HG03097 (cell line): ENCODE measurements around the gene MBP.
"Not testable (repeated sequence)": the region's sequence is repeated elsewhere in the genome, so short reads cannot be mapped to it uniquely, and the experiment has no call there.

Experiments
- ATAC-seq: cut with Tn5 transposase; IDR thresholded peaks from one replicate; pipeline ENCODE4 v1.9.1; 2021; ENCODE audit not compliant: unreplicated experiment, low FRiP score

MBP gene

DNA sequence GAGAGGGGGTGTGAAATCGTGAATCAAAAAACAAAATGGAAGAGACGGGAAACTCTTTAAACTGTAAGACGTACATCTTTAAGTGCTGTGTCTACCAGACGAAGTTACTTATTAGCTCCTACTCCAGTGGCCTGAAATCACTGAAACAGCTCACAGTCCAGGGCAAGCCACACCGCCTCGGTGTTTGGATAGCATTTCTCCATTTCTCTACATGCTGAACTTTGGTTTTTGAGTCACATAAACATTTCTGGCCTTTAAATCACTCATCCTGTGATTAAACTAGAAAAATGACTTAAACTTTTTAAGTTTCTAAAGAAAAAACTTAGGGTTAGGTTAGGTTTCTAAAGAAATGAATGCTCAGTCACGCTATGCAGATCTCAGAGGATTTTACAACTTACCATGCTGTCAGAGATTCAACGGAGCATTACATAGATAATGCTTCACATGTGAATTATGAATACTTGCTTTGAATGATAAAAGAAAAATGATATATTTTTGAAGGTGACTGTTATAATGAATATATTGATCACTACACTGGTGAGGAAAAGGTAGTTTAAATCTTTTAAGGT lies 138.4 kb downstream of the MBP start:
- ATAC-seq, result no peak

DNA sequence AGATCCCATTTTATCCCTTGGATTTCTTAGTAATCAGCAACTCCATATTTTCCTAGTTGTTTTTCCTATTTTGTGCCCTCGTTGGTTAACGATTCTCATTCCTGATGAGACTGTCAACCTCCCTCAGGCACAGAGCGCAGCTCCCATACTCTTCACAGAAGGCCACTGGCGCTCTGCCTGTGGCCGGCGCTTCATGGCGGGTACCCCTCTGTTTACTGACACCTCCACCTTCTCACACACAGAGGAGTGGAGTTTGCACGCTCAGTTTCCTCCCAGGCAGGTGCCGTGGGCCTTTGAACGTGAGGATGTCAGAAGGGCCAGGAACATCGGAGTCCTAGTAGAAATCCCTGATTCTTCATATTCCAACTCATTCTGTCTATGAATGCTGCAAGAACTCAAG lies 139.0 kb downstream of the MBP start:
- no peak for ATAC-seq

DNA sequence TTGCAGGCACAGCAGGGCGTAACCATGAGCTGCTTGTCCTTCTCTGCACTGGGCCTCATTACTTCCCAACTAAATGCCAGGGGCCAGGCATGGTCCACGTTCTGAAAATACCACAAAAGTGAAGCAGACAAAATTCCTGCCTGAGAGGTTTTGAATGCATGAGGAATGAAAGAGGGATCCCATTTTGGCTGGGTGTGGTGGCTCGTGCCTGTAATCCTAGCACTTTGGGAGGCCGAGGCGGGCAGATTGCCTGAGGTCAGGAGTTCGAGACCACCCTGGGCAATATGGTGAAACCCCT lies 139.5 kb downstream of the MBP start:
- no peak for ATAC-seq

DNA sequence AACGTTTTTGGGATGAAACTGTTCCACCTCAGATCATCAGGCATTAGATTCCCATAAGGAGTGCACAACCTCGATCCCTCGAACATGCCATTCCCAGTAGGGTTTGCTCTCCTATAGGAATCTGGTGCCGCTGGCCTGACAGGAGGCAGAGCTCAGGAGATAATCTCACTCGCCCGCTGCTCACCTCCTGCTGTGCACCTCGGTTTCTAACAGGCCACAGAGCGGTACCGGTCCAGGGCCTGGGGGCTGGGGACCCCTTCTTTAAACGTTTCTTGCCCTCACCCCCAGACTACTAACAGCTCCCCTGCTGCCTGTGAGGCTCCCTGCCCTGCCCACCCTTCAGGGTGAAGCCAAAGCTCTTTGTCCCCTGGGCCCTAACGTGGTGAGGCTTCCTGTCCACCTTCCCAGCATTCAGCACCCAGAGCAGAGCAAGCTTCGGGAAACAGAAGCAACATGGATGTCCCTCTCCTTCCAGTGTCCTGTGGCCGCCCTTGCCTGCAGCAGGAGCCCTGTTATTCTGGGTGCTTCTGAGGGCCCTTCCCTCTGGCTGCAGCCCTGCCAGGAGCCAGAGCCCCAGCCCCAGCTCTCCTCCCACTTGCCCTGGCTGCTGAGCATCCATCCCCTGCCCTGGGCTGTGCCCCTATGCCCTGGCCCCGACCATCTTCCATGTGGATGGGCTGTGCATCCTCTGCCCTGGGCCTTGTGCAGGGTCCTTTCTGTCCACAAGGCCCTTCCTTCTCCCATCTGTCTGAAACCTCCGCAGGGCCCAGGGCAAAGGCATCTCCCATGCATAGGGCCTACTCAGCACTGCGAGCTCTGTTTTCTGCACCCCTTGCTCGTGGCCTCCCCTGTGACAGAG lies 140.1 kb downstream of the MBP start:
- no peak for ATAC-seq

DNA sequence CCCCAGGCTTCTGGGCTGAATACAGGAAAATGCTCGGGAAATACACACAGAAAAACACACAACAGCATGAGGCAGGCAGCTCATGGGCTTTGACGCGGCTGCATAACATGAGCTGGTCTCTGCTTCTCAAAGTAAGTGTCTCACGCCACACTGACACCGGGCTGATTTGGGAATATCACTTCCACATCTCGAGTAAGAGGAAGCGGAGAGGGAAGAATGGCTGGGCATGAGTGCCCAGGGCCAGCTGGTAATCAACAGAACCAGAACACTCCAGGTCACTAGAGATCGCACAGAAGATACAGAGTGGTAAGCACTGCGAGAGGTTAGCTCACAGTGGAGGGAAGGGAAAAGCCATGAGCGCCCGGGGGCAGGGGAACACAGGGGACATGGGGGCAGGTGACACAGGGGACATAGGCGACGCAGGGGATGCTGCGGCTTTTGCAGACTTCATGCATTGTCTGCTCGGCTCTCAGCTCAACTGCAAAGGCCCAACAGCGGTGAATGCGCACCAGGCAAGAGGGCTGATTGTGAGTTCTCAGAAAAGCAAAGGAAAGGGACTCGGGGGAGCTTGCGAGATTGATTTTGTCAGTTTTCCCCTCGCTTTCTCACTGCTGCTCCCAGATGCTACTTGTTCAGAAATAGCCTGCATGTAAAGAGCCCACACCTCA lies 141.4 kb downstream of the MBP start:
- ATAC-seq, result no peak

DNA sequence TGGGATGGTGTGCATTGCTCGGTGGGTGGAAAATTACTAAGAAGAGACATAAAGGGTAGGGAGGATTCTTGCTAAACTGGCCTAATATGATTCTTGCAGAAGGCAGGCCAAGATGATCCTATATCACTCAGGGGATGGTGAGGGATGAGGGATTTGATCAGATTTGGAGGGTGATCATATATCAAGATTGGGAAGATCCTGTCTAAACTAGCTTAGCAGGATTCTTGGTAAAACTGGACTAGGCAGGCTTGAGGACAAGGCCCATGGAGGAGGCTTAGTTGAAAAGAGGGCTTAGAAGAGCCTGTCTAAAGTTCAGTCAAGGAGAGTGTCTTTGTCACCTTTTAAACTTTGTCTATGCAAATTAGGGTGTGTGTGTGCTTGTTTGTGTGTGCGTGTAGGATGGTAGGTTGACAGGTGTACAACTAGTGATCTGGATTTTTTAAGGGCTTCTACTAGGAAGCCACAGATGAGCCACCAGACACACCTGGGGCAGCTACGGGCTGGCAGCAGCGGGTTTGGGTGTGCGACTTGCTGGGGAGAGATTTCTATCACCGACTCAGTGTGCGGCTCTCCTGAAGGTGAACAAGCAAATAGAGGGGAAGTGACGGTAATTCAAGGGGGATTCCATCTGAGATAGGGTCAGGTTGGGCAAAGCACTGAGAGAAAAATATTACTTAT lies 142.1 kb downstream of the MBP start:
- ATAC-seq, result not testable (repeated sequence)

DNA sequence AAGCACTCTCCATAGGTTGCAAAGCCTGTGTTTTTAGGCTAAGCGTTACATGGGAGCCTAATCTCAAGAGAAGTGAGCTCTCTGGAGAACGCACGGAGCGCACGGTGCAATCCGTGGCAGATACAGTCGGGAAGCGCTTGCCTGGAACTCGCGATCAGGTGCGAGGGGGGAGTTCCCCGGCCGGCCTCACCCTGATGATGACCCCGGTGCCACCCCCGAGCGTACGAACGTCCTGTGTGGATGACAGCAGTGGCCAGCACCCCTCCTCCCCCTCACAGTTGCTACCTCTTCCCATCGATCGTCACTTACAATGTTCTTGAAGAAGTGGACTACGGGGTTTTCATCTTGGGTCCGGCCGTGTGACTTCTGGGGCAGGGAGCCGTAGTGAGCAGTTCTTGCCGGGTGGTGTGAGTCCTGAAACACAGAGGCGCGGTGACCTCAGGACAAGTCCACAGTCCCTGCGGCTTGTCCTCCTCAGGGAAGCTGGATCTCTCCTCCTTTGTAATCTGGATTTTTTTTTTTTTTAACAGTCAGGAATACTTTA lies 142.9 kb downstream of the MBP start:
- no peak for ATAC-seq

DNA sequence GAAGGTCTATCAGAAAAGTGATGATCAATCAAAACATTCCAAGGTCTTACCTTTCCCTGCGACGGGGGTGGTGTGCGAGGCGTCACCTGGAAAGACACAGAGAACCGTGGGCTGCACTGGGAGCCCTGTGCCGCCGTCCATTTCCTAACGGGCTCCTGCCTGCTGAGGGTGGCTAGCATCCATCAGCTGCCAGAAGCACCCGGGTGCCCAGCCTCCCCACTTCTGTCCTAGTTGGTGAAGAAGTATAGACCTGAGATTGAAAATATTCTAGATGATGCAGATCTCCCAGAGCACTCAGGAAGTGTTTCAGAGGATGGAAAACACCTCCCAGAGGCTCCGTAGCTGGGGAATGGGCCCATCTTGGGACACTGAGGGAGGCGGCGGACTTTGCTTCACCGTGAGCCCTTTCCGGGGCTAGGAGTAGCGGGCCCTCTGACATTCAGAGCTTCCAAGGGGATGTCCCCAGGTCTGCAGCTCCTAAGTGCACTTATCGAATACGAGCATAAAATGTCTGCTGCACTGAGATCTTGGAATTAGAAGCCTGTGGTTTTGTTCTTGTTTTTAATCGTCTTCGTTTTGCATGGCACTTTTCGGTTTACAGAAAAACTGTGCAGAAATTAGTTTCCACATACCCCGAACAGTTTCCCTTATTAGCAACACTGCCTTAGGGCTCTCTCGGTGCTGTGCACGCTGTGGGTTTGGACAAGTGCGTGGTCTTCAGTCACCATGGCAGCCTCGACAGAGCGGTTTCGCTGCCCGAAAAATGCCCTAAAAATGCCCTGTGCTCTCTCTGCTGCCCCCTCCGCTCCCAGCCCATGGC lies 143.5 kb downstream of the MBP start:
- ATAC-seq, result no peak

DNA sequence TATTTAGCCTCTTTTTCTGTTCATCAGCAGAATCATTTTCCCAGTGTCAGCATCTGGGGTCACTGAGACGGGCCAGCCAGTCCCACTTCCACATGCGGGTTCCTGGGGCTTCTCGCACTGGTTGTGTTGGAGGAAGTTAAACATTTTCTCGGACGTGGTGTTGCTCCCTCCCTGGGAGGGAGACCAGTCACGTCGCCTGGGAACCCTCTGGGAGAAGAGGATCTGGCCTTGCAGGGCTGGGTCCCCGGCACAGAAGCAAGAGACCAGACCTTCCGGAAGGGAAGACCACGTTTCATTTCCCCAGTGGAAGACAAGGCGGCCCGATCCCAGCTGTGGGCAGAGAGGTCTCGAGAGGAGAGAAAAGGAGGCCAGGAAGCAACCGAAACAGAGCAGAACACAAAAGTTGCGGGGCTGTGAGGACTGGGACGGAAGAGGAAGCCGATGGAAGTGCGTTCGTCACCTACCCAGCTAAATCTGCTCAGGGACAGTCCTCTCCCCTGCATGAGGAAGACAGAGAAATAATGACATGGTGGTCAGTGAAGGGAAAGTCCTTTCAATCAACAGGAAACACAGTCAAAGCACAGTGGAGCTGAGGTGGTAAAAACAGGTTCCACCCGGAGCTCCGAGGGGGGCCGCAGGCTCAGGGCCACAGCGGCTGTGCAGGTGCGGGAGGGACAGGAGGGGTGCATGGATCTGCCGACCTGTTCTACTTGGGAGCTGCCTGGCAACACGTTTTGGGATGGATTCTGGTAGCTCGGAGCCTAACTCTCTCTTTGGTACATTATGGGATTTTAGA lies 144.4 kb downstream of the MBP start:
- no peak for ATAC-seq

DNA sequence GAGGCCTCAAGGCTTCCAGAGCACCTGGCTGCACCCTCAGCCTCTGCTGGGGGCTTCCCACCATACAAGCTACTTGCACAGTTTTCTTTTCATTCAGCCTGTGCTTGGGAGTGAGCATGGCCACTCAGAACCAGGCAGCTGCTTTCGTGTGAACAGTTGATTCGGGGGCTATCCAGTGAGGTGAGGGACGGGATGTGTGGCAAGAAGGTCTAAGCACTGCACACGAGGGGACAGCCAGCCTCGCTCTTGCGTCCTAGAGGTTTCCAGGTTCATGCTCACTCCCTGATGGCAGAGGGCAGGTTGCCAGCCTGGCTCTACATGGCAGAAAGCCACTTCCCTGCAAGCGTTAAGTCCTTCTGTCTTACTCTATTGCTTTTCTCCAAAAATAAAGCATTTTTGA lies 146.2 kb downstream of the MBP start:
- ATAC-seq, result no peak

DNA sequence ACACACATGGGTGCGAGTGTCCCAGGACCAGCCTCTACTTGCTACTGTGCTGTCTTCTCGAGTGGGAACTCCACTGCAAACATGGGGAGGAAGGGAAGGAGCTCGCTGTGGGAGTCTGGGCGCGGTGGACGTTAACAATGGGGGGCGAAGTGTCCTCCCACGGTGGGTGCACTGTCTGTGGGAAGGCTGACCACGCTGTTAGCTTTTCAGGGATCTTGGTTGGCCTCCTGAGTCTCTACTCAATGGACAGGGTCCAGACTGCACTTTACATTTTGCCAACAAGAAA lies 146.7 kb downstream of the MBP start:
- no peak for ATAC-seq

DNA sequence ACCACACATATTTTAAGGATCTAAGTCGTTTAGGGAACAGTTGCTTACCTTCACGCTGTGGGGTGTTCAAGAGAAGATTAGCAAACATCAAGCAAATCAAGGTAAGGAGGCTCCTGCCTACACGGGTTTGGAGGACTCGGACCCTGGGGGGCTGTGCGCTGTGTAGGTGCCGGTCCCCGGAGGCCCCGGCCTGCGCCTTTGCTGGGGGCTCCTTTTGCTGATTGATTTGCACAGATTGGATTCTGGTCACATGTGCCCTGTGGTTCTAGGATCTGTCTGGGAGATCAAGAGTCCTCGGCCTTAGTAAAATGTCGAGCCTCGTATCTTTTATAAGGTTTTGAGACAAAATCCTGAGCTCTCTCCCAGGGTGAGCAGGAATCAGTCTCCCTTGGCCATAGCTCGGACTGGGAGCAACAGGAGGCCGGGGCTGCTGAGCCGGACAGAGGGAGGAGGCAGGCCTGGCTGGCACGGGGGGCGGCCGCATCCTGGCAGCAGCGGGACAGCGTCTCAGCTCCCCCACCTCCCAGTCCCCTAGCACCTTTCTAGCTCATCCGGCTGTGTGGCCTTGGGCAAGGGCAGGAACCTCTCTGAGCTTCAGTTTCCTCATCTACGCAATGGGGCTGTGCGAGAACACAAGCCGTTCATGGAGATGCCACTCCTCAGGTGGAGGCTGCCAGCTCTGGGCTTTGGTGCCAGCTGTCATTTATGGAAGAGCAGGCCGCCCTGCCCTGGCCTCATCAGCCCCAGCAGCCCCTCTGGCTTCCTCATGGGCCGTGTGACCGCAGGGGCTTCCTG lies 147.2 kb downstream of the MBP start:
- no peak for ATAC-seq

DNA sequence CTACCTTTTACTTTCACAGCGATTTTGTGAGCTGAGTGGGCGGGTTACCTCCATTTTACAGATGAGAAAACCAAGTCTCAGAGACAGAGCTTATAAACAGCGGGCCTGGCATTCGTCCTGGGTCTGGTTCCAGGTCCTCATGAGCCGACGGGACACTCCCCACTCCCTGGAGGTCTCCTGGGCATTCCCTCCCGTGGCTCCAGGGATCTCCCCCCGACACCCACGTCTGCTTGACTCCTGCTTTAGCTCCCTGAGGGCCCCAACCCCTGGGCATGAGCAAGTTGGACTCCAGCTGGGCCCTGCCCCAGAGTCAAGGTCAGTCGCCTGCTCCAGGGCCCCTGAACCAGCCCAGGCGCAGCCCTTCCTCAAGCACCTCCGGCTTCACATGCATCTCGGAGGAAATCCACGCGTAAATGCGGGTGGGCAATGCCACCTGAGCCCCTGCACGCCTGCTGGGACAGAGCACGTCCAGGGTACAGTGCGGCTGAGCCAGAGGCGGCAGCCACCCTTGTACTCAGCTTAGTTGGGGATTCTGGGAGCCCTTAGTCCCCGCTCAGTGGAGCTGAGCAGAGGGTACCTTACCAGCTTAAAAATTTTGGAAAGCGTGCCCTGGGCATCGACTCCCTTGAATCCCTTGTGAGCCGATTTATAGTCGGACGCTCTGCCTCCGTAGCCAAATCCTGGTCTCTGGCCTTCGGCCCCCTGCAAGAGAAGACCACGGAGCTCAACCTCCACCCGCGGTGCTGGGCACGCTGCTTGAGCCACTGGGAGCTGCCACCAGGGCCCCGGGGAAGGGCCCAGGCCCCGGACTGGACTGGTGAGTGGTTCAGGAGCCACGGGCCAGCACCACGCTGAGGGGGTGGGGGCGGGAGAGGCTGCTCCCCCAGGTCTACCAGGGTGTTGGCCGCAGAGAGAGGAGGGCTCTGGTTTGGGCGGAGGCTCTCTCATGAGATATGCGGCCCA lies 148.1 kb downstream of the MBP start:
- ATAC-seq, result no peak

DNA sequence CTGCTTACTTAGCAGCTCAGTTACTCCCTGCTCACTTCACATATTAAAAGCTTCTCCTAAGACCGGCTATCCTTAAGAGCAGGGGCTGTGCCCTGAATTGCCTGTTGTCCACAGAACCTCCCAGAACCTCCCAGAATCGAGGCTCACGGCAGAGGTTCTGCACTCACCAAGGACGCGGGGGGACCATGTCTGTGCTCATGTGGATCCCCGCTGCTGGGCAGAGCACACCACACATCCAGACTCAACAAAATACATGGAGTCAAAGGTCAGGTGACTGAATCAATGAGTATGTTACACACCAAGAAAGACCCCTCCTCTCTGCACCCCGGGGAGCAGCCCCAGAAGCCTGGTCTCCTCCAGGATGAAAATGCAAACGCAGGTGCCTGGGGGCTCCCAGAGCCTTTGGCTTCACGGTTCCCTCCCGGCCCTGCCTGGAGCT lies 149.0 kb downstream of the MBP start:
- no peak for ATAC-seq

DNA sequence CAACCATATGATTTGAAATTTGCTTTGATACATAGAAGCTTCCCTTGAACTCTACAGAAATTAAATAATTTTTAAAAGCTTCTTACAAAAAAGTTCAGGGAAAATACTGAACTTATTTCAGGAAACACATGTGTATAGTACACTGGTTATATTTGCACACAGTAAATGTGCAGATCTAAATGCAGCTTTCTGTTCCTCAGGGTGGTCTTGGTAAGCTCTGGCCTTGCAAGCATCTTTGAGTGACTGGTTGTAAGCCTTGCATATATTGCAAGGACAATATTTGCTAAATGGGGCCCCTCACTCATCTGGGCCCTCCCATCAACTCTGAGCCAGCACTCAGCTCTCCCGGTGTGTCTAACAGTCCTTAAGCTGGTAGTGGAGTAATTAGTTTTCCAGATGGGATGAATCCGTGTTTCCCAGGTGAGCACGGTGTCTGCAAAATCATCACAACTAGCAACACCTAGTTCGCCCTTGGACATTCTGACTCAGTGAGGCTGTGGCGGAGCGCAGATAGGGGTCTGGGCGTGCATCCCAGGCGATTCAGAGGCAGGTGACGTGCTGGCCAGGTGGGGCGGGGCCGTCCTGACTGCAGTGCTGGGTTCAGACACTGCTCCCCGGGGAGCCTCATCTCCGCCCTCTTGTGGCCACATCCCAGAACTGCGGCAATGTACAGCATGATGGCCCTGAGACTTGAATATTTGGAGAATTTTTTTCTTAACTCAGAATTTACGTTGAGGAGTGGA lies 149.6 kb downstream of the MBP start:
- peak; percentile 67 for ATAC-seq

DNA sequence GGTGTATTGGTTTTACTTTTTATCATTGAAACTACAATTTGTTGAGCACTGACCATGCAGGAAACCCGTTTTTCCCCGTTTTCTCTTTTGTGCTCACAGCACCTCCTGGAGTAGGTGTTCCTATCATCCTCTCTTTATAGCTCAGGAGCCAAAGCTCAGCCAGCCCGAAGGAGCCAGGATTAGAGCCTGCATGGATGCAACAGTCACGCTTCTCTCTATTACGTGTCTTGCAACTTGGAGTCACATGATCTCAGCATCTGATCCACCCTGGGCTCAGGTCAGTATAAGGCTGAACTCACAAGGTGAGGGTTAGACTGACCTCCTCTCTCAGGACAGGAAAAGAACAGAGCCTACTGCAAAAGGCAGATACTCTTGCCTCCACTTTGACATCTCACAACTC lies 150.5 kb downstream of the MBP start:
- no peak for ATAC-seq

DNA sequence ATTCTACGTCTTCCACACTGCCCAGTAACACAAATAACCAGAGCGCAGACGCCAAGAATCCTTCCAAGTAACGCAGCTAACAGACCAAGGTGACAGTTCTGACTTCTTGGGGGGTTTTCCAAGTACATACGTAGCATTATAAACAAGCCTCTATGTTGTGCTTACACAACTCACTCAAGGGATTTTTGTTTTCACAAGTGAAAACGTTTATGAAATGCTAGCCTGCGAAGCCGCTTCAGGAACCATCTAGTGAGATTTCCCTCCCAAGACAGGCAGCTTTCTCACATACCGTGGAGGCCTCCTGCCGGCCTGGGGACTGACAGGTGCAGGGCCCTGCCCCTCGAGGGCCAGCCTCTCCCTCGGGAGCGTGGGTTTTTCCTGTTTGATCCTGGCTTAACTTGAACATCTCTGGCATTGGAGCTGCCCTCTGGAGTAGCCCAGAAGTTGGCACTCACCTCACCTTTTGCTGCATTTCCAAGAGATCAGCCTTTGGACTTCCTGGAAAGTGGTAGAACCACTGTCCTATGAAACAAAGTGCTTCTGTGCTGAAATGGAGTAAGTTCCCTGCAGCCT lies 151.1 kb downstream of the MBP start:
- ATAC-seq, result peak; percentile 35
